A549 (cell line): ENCODE measurements around the gene GRM5. TPM values are rescaled to one million over a fixed set of nuclear protein-coding genes. Genes with fewer than 3 reads are reported as not detected.

Source experiments
- ATAC-seq, 2 experiments: fragments of 200-7000 bp in 1 of 2; fragments of >200 bp in 1 of 2; cut with Nextera tagmentation in 1 of 2; cut with Tn5 transposase in 1 of 2; 3 replicates each; pipeline versions ENCODE4 v1.8.0 to v1.9.1; 2018 to 2020; ENCODE audit warnings: mild to moderate bottlenecking in 1 of 2, moderate library complexity in 1 of 2
- CTCF ChIA-PET: fragments of 300-600 bp; sonication (Branson Sonifier 250); formaldehyde crosslinking; extraction: SDS; loops from one replicate; lab custom pipeline; 2021; ENCODE audit warnings: antibody characterized with exemption, inconsistent platforms; lab: Yijun Ruan, JAX
- POLR2A ChIA-PET: fragments of 350-600 bp; formaldehyde crosslinking; extraction: SDS; loops from one replicate; lab custom pipeline; 2021; ENCODE audit warnings: antibody characterized with exemption, inconsistent platforms; lab: Yijun Ruan, JAX
- DNase-seq, 2 experiments: peaks; one replicate each; pipeline versions ENCODE4 v3.0.0 to v3.0.0-alpha.2; 2011 to 2016; ENCODE audit warnings: low read depth in 1 of 2, low spot score in 1 of 2
- FAIRE-seq: peaks from 2 replicates; lab custom pipeline; 2011; peaks lifted over from hg19 to GRCh38; lab: Jason Lieb, UNC
- H3K27ac ChIP-seq, 2 experiments: fragments of >200 bp; sonication (Bioruptor Twin); formaldehyde crosslinking; 3 replicates each; pipeline ENCODE4 v1.5.1; 2016 to 2017
- H3K4me1 ChIP-seq: fragments of >200 bp; sonication (Bioruptor Twin); formaldehyde crosslinking; 3 replicates; pipeline ENCODE4 v1.6.1; 2016
- H3K4me2 ChIP-seq: fragments of >200 bp; sonication (Bioruptor Twin); formaldehyde crosslinking; 3 replicates; pipeline ENCODE4 v1.6.1; 2016
- H3K4me3 ChIP-seq: fragments of >200 bp; sonication (Bioruptor Twin); formaldehyde crosslinking; 3 replicates; pipeline ENCODE4 v1.5.1; 2016
- H3K9me3 ChIP-seq: fragments of >200 bp; sonication (Bioruptor Twin); formaldehyde crosslinking; 3 replicates; pipeline ENCODE4 v1.6.1; 2016
- CBX2 ChIP-seq: fragments of 200-600 bp; sonication (generic); IDR thresholded peaks from 2 replicates; pipeline ENCODE4 v1.6.1; 2016; ENCODE audit warnings: low read depth, mild to moderate bottlenecking, borderline replicate concordance
- CEBPB ChIP-seq, 2 experiments: fragments of >200 bp in 1 of 2; sonication (Bioruptor Twin) in 1 of 2; formaldehyde crosslinking in 1 of 2; IDR thresholded peaks; 2 replicates each; pipeline ENCODE4 v1.6.1; 2012 to 2016
- EP300 ChIP-seq, 2 experiments: fragments of >200 bp; sonication (Bioruptor Twin); formaldehyde crosslinking; IDR thresholded peaks; 2 replicates in 1 of 2; 3 replicates in 1 of 2; pipeline ENCODE4 v1.6.1; 2016 to 2017
- ESRRA ChIP-seq: fragments of 150-350 bp; IDR thresholded peaks from 2 replicates; pipeline ENCODE4 v1.6.1; 2014; ENCODE audit warnings: mild to moderate bottlenecking, low read length, borderline replicate concordance
- FOSL2 ChIP-seq, 2 experiments: fragments of 450-650 bp in 1 of 2; fragments of >200 bp in 1 of 2; sonication (Bioruptor Twin) in 1 of 2; formaldehyde crosslinking; IDR thresholded peaks; 2 replicates each; pipeline versions ENCODE4 v1.5.0 to v1.6.1; 2016 to 2020; ENCODE audit warnings: mild to moderate bottlenecking in 1 of 2, moderate library complexity in 1 of 2
- HDAC2 ChIP-seq: fragments of 200-600 bp; sonication (generic); IDR thresholded peaks from 2 replicates; pipeline ENCODE4 v1.6.1; 2016
- HEYL ChIP-seq: fragments of 250-450 bp; sonication (Bioruptor Pico); IDR thresholded peaks from 2 replicates; pipeline ENCODE4 v1.8.0; 2021; ENCODE audit warnings: mild to moderate bottlenecking, moderate library complexity
- KDM5A ChIP-seq: fragments of 200-600 bp; sonication (generic); IDR thresholded peaks from 2 replicates; pipeline ENCODE4 v1.6.1; 2016; ENCODE audit warnings: antibody characterized with exemption, mild to moderate bottlenecking
- POLR2AphosphoS2 ChIP-seq: conservative IDR thresholded peaks from 2 replicates; pipeline ENCODE4 v1.6.1; 2012; ENCODE audit warnings: low read length, improper control_type of control experiment, inconsistent platforms
- RCOR1 ChIP-seq: fragments of 150-350 bp; IDR thresholded peaks from 2 replicates; pipeline ENCODE4 v1.6.1; 2014; ENCODE audit warnings: antibody characterized with exemption, low read length, low read depth
- RNF2 ChIP-seq: fragments of 200-600 bp; sonication (generic); IDR thresholded peaks from 2 replicates; pipeline ENCODE4 v1.6.1; 2016; ENCODE audit warnings: low read depth, mild to moderate bottlenecking, antibody characterized with exemption, moderate library complexity, borderline replicate concordance
- TFCP2L1 ChIP-seq: fragments of 250-450 bp; sonication (Bioruptor Pico); IDR thresholded peaks from 2 replicates; pipeline ENCODE4 v1.5.0; 2021; ENCODE audit warnings: mild to moderate bottlenecking
- ZC3H11A ChIP-seq: fragments of 450-650 bp; IDR thresholded peaks from 2 replicates; pipeline ENCODE4 v1.6.1; 2014; ENCODE audit warnings: antibody characterized with exemption, mild to moderate bottlenecking
- WGBS: methylation state at CpG from one replicate; pipeline ENCODE4 v1.1.6; 2017; ENCODE audit errors: missing lambda C conversion rate; 5-methylcytosine and 5-hydroxymethylcytosine counted together
- polyA plus RNA-seq, 4 experiments: library from polyadenylated mRNA; depleted of rRNA in 3 of 4; stranded (reverse); fragments of >200 nt; fragmentation: RNase III in 1 of 4; extraction: RNeasy Plus Mini Kit Qiagen cat#74134 plus additional on column Dnase treatment in 1 of 4; gene quantifications; 2 replicates in 3 of 4; 3 replicates in 1 of 4; pipeline ENCODE4 v1.2.3, GENCODE V29; 2011 to 2017
- TF ChIP-seq, protein P1 (sequence below): fragments of >200 bp; sonication (Bioruptor Twin); formaldehyde crosslinking; IDR thresholded peaks from 3 replicates; pipeline ENCODE4 v1.6.1; 2016
- TF ChIP-seq, protein P2 (sequence below): fragments of 250-450 bp; sonication (Bioruptor Pico); IDR thresholded peaks from 2 replicates; pipeline ENCODE4 v1.5.0; 2021; ENCODE audit warnings: mild to moderate bottlenecking, moderate library complexity, borderline replicate concordance
- TF ChIP-seq, protein P3 (sequence below): fragments of >200 bp; sonication (Bioruptor Twin); formaldehyde crosslinking; IDR thresholded peaks from 3 replicates; pipeline ENCODE4 v1.5.1; 2016

The GRM5 gene
- polyA plus RNA-seq, 2 of the 4 experiments (the other 2 are of a cell fraction), result 0.01 TPM; not detected in 1

DNA sequence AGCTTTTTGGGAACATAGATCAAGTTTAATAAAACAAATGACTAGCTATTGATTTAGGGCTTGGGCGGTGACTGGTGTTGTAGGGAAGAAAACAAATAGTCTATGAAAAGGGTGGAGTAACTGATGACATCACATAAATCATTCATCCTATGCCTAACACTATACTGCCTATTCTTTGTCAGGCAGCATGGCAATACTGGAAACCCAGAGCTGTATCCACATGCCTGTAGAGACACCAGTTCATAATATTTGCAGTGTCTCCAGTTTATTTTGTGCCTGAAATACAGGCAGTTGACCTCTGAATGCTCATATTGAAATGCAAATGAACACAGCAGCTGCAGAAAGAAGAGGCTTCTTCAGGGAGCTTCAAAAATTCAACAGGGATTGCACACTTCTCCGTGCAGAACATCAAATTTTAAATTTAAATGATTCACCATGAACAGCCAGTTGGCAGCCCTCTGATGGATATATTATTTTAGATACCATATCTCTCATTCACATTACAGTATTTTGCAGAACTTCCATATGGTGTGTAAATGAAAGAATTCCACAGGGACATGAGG lies 445.1 kb downstream of the GRM5 start:
- ChIA-PET POLR2A (no interaction called here), CTCF (no interaction called here)
- TF ChIP-seq ESRRA (no peak), KDM5A (no peak), RNF2 (no peak), FOSL2 (IDR thresholded peaks at IDR 0.05) (no peak), FOSL2 (CRISPR knock-in tag; IDR thresholded peaks at IDR 0.05) (no peak), CEBPB (IDR thresholded peaks at IDR 0.05) (no peak)
- TF ChIP-seq, protein P1, sequence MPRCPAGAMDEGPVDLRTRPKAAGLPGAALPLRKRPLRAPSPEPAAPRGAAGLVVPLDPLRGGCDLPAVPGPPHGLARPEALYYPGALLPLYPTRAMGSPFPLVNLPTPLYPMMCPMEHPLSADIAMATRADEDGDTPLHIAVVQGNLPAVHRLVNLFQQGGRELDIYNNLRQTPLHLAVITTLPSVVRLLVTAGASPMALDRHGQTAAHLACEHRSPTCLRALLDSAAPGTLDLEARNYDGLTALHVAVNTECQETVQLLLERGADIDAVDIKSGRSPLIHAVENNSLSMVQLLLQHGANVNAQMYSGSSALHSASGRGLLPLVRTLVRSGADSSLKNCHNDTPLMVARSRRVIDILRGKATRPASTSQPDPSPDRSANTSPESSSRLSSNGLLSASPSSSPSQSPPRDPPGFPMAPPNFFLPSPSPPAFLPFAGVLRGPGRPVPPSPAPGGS, result no peak
- FAIRE-seq (no peak), ATAC-seq (no peak), DNase-seq (no peak)
- no peaks in the 10 kb centered on the region for H3K9me3 ChIP-seq
- no peak overlapping the region for H3K27ac ChIP-seq
- WGBS, result 4% methylated on average over 2 of the region's 2 CpGs
- no peak overlapping the region for H3K4me3 ChIP-seq
- no peaks in the 10 kb centered on the region for H3K4me1 ChIP-seq
- H3K4me2 ChIP-seq, result no peak overlapping the region

DNA sequence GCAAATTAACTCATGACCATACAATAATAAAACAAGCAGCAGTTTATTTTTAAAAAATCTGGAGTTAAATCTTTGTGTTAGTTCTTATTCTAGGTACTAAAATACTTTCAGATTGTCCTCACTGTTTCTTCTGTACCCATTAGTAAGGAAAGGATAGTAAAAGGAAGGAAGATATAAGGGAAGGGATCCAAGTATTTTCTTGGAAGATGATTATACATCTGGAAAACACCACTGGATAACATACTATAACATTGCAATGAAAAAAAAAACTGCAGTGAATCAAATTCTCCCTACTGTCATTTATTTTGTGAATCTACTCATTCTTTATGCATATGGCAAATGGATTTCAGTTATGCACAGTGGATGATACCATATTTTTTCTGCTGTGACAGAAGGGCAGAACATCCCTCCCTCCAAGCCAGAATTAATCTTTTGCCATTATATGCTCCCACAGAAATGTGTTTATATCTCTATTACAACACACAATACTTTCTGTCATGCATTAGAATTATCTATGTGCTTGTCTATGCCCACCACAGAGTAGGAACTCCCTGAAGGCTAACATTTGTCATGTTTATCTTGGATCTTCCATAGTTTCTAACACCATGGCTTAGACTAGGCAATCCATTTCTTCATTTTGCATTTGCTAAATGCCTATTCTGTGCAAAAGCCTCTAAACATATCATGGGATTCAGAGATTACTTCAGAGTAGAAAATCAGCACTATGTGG lies 446.0 kb downstream of the GRM5 start:
- no peak overlapping the region for H3K4me3 ChIP-seq
- no peak for DNase-seq
- ChIA-PET POLR2A (no interaction called here), CTCF (no interaction called here)
- H3K9me3 ChIP-seq, result no peaks in the 10 kb centered on the region
- no peak overlapping the region for H3K27ac ChIP-seq
- no peak for ATAC-seq
- H3K4me2 ChIP-seq, result no peak overlapping the region
- TF ChIP-seq TFCP2L1 (CRISPR knock-in tag), result no peak
- TF ChIP-seq RCOR1, result no peak
- no peak for TF ChIP-seq HDAC2
- no peak for TF ChIP-seq RNF2
- no peak for TF ChIP-seq ZC3H11A
- no peak for FAIRE-seq
- H3K4me1 ChIP-seq, result no peaks in the 10 kb centered on the region

DNA sequence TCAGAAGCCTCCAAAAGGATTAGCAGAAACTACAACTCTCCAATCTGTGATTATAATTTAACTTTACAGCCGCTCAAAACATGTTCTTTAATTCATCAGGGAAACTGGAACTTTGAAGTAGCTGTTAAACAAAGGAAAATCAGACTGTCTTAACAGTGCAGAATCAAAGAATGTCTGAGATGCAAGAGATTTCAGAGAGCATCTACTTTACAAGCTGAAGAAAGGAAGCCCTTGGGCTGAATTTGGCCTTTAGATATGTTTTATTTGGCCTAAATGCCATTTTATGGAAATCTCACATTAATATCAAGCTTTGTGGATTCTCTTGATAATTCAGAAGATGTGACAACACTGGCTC lies 446.7 kb downstream of the GRM5 start:
- no peak for FAIRE-seq
- Histone ChIP-seq H3K4me1 (no peaks in the 10 kb centered on the region), H3K27ac (no peak overlapping the region), H3K4me3 (no peak overlapping the region), H3K4me2 (no peak overlapping the region), H3K9me3 (no peaks in the 10 kb centered on the region)
- no peak for TF ChIP-seq CBX2
- no peak for TF ChIP-seq POLR2AphosphoS2
- TF ChIP-seq RCOR1, result no peak
- TF ChIP-seq, protein P2, sequence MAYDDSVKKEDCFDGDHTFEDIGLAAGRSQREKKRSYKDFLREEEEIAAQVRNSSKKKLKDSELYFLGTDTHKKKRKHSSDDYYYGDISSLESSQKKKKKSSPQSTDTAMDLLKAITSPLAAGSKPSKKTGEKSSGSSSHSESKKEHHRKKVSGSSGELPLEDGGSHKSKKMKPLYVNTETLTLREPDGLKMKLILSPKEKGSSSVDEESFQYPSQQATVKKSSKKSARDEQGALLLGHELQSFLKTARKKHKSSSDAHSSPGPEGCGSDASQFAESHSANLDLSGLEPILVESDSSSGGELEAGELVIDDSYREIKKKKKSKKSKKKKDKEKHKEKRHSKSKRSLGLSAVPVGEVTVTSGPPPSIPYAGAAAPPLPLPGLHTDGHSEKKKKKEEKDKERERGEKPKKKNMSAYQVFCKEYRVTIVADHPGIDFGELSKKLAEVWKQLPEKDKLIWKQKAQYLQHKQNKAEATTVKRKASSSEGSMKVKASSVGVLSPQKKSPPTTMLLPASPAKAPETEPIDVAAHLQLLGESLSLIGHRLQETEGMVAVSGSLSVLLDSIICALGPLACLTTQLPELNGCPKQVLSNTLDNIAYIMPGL (CRISPR knock-in tag), result no peak
- TF ChIP-seq, protein P3, sequence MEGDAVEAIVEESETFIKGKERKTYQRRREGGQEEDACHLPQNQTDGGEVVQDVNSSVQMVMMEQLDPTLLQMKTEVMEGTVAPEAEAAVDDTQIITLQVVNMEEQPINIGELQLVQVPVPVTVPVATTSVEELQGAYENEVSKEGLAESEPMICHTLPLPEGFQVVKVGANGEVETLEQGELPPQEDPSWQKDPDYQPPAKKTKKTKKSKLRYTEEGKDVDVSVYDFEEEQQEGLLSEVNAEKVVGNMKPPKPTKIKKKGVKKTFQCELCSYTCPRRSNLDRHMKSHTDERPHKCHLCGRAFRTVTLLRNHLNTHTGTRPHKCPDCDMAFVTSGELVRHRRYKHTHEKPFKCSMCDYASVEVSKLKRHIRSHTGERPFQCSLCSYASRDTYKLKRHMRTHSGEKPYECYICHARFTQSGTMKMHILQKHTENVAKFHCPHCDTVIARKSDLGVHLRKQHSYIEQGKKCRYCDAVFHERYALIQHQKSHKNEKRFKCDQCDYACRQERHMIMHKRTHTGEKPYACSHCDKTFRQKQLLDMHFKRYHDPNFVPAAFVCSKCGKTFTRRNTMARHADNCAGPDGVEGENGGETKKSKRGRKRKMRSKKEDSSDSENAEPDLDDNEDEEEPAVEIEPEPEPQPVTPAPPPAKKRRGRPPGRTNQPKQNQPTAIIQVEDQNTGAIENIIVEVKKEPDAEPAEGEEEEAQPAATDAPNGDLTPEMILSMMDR, result no peak
- TF ChIP-seq HEYL (CRISPR knock-in tag), result no peak
- no peak for TF ChIP-seq EP300 (IDR thresholded peaks at IDR 0.05)
- TF ChIP-seq, protein P1, result no peak
- no peak for TF ChIP-seq CEBPB (IDR thresholded peaks at IDR 0.05)
- no peak for DNase-seq
- no peak for ATAC-seq
- ChIA-PET POLR2A (no interaction called here), CTCF (no interaction called here)
- 15% methylated on average over 1 of the region's 1 CpG for WGBS
